Peyer's patch (tissue), 4 donors: ENCODE data around the gene NPEPL1. TPM values are rescaled to one million over a fixed set of nuclear protein-coding genes. Genes with fewer than 3 reads are reported as not detected.

ENCODE experiments used
- DNase-seq, 3 donors: peaks; one replicate each; pipeline ENCODE4 v3.0.0-alpha.2; 2017 to 2019
- H3K27ac ChIP-seq, 4 donors: fragments of 200-600 bp; sonication (generic); one replicate each; pipeline ENCODE4 v1.5.1; 2016 to 2019
- H3K27me3 ChIP-seq, 2 donors: fragments of 200-600 bp; sonication (generic); one replicate each; pipeline ENCODE4 v1.5.1; 2019
- H3K36me3 ChIP-seq, 3 donors: fragments of 200-600 bp; sonication (generic); one replicate each; pipeline ENCODE4 v1.5.1; 2016 to 2019
- H3K4me1 ChIP-seq, 4 donors: fragments of 200-600 bp; sonication (generic); one replicate each; pipeline ENCODE4 v1.5.1; 2016 to 2019
- H3K4me3 ChIP-seq, 4 donors: fragments of 200-600 bp; sonication (generic); 1 replicate in 3 of 4; 2 replicates in 1 of 4; pipeline ENCODE4 v1.5.1; 2016 to 2019; ENCODE audit warnings: mild to moderate bottlenecking in 1 of 4
- H3K9me3 ChIP-seq, 4 donors: fragments of 200-600 bp; sonication (generic); one replicate each; pipeline ENCODE4 v1.5.1; 2016 to 2019; ENCODE audit warnings: mild to moderate bottlenecking in 1 of 4
- CTCF ChIP-seq, 6 experiments: fragments of 450-650 bp in 4 of 6; fragments of 200-600 bp in 2 of 6; sonication (generic) in 1 of 6; IDR thresholded peaks; one replicate each; pipeline ENCODE4 v1.5.1; 2017 to 2019; ENCODE audit warnings: antibody characterized with exemption in 6 of 6, mild to moderate bottlenecking in 3 of 6, moderate library complexity in 1 of 6
- POLR2A ChIP-seq, 2 donors: fragments of 450-650 bp; IDR thresholded peaks; one replicate each; pipeline ENCODE4 v1.5.1; 2017; ENCODE audit warnings: antibody characterized with exemption in 2 of 2, mild to moderate bottlenecking in 2 of 2, moderate library complexity in 2 of 2
- total RNA-seq, 4 donors: library from RNA; depleted of rRNA; stranded (reverse); fragments of >200 nt; gene quantifications; one replicate each; pipeline ENCODE4 v1.1.0, GENCODE V29; 2016

The NPEPL1 gene
- total RNA-seq, 4 donors from 2014 or later = 36.3 to 80.4 (median 63.0) TPM

- Histone ChIP-seq H3K4me3 (no peak overlapping the region), H3K27me3 (no peaks in the 10 kb centered on the region), H3K36me3 (peaks cover 0 to 58% (median 0%) of the 10 kb centered on the region in 3 donors), H3K27ac (no peak overlapping the region), H3K4me1 (no peaks in the 10 kb centered on the region), H3K9me3 (no peaks in the 10 kb centered on the region)
- no peak for DNase-seq
- TF ChIP-seq POLR2A (IDR thresholded peaks at IDR 0.05) (no peak), CTCF (IDR thresholded peaks at IDR 0.05) (no peak)
Observed at GRCh38 chr20:58667975-58668374, 24.6 kb upstream of the NPEPL1 start.

- no peaks in the 10 kb centered on the region for H3K27me3 ChIP-seq
- no peaks in the 10 kb centered on the region for H3K4me1 ChIP-seq
- no peak for DNase-seq
- H3K27ac ChIP-seq = no peak overlapping the region
- TF ChIP-seq CTCF (IDR thresholded peaks at IDR 0.05) (no peak), POLR2A (IDR thresholded peaks at IDR 0.05) (no peak)
- no peak overlapping the region for H3K4me3 ChIP-seq
- H3K36me3 ChIP-seq = peaks cover 0 to 67% (median 0%) of the 10 kb centered on the region in 3 donors
- H3K9me3 ChIP-seq = no peaks in the 10 kb centered on the region
Observed at GRCh38 chr20:58668901-58669286, 23.7 kb upstream of the NPEPL1 start.

- DNase-seq = no peak
- Histone ChIP-seq H3K4me1 (no peaks in the 10 kb centered on the region), H3K36me3 (peaks cover 0 to 69% (median 0%) of the 10 kb centered on the region in 3 donors), H3K27me3 (no peaks in the 10 kb centered on the region), H3K27ac (no peak overlapping the region), H3K9me3 (no peaks in the 10 kb centered on the region), H3K4me3 (no peak overlapping the region)
- no peak for TF ChIP-seq POLR2A (IDR thresholded peaks at IDR 0.05)
- no peak for TF ChIP-seq CTCF (IDR thresholded peaks at IDR 0.05)
Observed at GRCh38 chr20:58669287-58670006, 23.2 kb upstream of the NPEPL1 start.

- peaks cover 0 to 69% (median 0%) of the 10 kb centered on the region in 3 donors for H3K36me3 ChIP-seq
- H3K4me1 ChIP-seq = no peaks in the 10 kb centered on the region
- H3K4me3 ChIP-seq = no peak overlapping the region
- DNase-seq = no peak
- H3K27ac ChIP-seq = no peak overlapping the region
- H3K27me3 ChIP-seq = no peaks in the 10 kb centered on the region
- TF ChIP-seq POLR2A (IDR thresholded peaks at IDR 0.05) (no peak), CTCF (IDR thresholded peaks at IDR 0.05) (no peak)
- H3K9me3 ChIP-seq = no peaks in the 10 kb centered on the region
Observed at GRCh38 chr20:58670102-58670501, 22.5 kb upstream of the NPEPL1 start.

GRCh38 chr20:58670659-58671058 lies 21.9 kb upstream of the NPEPL1 start:
- DNase-seq = no peak
- H3K27me3 ChIP-seq = no peaks in the 10 kb centered on the region
- no peak overlapping the region for H3K27ac ChIP-seq

More at GRCh38 chr20:58670659-58671058, 21.9 kb upstream of the NPEPL1 start:
- H3K36me3 ChIP-seq = peaks cover 0 to 74% (median 0%) of the 10 kb centered on the region in 3 donors
- no peaks in the 10 kb centered on the region for H3K9me3 ChIP-seq
- TF ChIP-seq POLR2A (IDR thresholded peaks at IDR 0.05) = no peak
- TF ChIP-seq CTCF (IDR thresholded peaks at IDR 0.05) = no peak
- no peaks in the 10 kb centered on the region for H3K4me1 ChIP-seq
- no peak overlapping the region for H3K4me3 ChIP-seq
